Fibroblast of the conjunctiva (primary cell): ENCODE data around the gene ATP6V1F.

Experiments used
- DNase-seq: peaks from one replicate; pipeline ENCODE4 v3.0.0-alpha.2; 2010; ENCODE audit warnings: low read depth

The ATP6V1F gene

DNA sequence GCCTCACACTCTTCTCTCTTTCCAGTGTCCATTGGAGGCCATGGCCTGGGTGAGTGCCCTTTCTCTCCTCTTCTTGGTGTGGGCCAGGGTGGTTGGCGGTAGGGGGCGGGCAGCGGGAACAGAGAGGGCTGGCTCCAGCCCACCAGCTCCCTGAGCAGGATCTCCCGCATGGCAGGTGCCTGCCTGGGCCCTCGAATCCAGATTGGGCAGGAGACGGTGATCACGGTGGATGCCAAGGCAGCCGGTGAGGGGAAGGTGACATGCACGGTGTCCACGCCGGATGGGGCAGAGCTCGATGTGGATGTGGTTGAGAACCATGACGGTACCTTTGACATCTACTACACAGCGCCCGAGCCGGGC, 13.5 kb upstream of the ATP6V1F start:
- DNase-seq, result no peak

DNA sequence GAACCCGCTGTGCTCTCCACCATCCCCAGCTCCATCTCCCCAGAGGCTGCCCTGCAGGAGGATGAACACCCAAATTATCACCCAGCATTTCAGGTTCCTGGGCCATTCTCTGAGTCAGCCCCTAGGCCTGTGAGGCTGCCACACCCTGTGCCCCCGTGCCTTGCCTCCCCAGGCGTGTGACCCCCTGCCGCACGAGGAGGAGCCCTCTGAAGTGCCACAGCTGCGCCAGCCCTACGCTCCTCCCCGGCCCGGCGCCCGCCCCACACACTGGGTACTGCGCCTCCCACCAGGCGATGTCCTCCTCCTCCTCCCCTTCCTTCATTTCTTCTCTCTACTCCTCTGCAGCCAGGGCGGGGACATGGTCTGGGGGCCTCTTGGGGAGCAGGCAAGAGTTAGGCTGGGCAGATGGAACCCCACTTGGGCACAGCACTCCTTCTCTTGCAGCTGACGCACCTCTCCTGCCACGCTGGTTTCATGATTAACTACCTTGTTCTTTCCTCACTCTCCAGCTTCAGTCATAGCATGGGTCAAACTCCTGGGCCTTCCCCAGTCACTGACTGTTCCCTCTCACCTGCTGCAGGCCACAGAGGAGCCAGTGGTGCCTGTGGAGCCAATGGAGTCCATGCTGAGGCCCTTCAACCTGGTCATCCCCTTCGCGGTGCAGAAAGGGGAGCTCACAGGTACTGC, 12.7 kb upstream of the ATP6V1F start:
- DNase-seq, result no peak

DNA sequence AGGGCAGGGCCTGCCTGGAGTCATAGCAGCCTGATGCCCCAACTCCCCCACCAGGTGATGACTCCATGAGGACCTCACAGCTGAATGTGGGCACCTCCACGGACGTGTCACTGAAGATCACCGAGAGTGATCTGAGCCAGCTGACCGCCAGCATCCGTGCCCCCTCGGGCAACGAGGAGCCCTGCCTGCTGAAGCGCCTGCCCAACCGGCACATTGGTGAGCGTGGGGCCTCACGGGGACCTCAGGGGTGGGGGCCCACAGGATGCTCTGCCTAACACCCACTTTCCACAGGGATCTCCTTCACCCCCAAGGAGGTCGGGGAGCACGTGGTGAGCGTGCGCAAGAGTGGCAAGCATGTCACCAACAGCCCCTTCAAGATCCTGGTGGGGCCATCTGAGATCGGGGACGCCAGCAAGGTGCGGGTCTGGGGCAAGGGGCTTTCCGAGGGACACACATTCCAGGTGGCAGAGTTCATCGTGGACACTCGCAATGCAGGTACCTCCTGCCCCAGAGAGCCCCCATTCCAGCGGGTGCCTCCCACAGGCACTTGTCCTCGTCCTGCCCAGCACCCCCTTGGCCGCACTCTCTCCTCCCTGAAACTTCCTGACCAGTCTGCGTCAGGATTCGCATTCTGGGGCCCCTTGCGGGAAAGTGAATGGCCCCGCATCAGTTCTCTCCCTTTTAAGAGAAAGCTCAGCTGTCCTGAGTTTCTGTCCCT, 10.0 kb upstream of the ATP6V1F start:
- DNase-seq, result no peak

GRCh38 chr7:128853799-128854198, 8.9 kb upstream of the ATP6V1F start:
- no peak for DNase-seq

- DNase-seq, result no peak
These were observed 8.3 kb upstream of the ATP6V1F start for GRCh38 chr7:128854396-128854795.

DNA sequence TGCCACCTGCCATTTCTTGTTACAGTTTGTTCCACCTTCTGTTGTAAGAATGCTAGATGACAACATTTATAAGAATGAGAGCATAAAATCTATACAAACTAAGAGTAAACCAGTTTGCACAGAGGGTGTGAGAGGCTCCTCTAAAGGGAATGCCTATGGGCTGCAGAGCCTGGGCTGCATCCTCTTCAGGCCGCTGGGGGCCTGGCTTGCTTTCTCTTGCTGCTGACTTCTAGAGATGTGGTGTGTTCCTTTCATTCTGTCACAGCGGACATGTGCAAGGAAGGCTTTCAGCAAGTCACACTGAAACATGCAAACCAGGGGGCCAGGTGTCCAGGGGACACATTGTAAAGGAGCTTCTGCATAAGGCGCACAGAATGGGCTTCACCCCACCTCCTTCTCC, 7.1 kb upstream of the ATP6V1F start:
- no peak for DNase-seq

- DNase-seq, result no peak
These were observed 6.5 kb upstream of the ATP6V1F start for GRCh38 chr7:128856001-128856718.

- no peak for DNase-seq
These were observed 4.0 kb upstream of the ATP6V1F start for GRCh38 chr7:128858380-128859231.

- DNase-seq, result no peak
These were observed 3.2 kb upstream of the ATP6V1F start for GRCh38 chr7:128859232-128860157.

- DNase-seq, result peak; percentile 71
These were observed 2.2 kb upstream of the ATP6V1F start for GRCh38 chr7:128860158-128861073.

- no peak for DNase-seq
These were observed 592 bp upstream of the ATP6V1F start for GRCh38 chr7:128861957-128862570.

GRCh38 chr7:128863433-128863989, 855 bp downstream of the ATP6V1F start:
- peak; percentile 55 for DNase-seq

GRCh38 chr7:128865303-128865702, 2.6 kb downstream of the ATP6V1F start:
- no peak for DNase-seq

DNA sequence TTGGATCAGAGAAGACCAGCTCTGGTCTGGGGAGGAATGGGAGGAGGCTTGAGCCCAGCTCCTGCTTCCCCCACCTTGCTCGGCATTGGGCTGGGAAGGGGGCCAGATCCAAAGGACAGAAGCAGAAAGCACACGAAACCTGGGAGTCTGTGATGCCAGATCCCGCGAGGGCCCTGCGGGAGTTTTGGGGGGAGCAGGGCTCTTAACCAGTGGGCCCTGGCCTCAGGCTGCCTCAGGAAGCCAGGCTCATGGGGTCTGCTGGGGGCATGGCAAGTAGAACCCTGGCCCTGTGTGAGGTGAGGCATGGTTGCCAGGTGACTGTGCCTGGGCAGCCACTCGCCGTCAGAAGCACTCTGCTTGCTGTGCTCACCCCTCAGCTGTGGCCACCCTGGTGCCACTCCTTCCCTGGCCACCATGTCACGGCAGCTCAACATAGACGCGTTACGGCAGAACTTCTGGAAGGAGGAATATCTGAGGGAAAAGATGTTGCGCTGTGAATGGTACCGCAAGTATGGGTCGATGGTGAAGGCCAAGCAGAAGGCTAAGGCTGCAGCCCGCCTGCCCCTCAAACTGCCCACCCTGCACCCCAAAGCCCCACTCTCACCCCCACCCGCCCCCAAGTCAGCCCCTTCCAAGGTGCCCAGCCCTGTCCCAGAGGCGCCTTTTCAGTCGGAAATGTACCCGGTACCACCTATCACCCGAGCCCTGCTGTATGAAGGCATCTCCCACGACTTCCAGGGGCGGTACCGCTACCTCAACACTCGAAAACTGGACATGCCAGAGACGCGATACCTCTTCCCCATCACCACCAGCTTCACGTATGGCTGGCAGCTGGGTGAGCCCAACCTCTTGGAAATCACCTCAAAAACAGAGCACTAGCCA, 3.6 kb downstream of the ATP6V1F start:
- no peak for DNase-seq

- DNase-seq, result no peak
These were observed 4.6 kb downstream of the ATP6V1F start for GRCh38 chr7:128867241-128867640.

DNA sequence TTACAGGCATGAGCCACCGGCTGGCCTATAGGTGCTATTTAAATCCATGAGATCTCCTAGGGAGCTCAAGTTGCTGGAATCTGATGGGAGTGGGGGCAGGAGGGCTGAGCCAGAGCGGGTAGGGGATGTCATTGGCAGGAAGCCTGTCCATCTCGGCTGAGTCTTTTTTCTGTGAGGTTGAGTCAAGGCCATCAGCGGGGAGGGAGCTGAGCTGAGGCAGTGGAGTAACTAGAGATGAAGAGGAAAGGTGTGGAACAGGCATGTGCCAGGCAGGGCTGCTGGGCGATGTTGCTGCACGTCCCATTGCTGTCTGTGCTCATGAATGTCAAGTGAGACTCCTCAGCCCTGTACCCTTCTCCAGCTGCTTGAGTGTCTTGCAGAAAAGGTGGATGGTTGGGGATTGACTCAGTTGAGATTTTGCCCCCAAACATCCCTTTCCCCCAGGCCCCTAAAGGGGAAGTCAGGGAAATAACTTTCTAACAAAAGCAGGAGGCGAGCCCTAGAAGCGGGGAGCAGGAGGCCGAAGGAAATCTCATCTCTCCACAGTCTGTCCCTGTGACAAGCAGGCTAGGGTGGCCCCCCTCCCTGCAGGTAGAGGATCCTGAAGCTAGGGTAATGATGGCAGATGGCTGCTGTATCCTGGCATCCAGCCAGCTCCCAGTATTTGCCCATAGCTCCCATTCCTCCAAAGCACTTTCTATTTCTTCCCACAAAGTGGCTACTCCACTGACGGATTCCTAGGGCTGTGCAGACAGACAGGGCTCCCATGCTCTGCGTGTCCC, 5.4 kb downstream of the ATP6V1F start:
- no peak for DNase-seq

DNA sequence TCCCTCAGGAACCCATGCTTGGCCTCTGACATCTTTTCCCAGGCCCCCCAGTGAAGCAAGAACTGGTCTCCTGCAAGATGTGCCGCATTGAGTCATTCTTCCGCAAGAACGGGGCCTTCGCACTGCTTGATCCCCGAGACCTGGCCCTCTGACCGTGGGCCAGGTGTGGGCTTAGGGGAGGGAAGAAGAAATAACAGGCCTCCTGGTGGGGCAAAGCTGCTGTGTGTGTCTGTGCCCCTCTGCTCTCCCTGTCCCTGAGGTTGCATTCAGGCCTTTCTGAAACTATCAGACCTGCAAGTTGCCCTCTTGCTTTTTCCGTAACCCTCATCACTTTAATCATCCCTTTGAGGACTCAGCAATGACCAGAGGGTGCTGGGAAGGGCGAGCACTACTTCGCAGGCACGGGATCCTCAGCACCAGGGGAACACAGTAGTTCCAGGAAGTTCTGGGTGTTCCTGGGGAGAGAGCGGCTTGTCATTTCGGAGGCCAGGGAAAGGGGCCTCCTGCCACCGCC, 6.0 kb downstream of the ATP6V1F start:
- DNase-seq, result no peak
